ENCODE results near the gene FOXN1. TPM values are rescaled to one million over a fixed set of nuclear protein-coding genes. Genes with fewer than 3 reads are reported as not detected.

FOXN1 gene
- total and polyA plus RNA-seq, 2 of the 4 experiments (the other 2 are of a cell fraction), result not detected

DNA sequence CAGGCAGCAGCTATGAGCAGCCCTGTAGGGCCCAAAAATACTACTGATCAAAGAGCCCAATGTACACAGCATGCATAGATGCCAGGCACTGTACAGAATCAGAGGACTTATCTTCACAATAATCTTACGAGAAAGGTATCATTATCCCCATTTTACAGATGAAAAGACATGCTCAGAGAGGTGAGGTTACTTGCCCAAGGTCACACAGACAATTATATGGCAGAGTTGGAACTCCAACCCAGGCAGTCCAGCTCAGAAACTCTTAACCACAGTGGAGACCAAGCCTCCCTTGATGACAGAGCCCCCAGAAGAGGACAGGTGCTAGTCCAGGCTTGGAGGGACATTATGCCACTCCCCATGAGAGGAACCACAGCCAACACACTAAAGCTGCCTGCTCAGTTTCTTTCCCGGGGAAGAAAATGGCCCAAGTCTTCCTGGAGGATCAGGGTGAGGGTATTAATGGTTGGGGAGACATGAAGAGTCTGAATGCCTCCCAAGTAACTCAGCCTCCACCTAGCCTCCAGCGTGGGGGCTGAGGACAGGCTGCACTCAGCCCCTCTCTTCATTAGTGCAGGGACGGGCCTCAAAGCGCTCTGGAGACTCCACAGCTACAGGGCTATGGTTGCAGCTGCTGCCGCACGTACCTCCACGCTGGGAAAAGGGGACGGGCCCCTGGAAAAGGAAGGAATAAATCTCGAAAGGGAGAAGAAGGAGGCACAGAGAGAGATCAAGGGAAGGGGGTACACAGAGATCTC is 45.5 kb downstream of the FOXN1 start:
- Histone ChIP-seq H4K20me1 (ENCODE audit: insufficient read depth, low read length) (peaks cover 13% of the 10 kb centered on the region), H2BK20ac (ENCODE audit: low read depth, low read length) (no peak overlapping the region), H3K4me2 (ENCODE audit: low read depth, low read length) (peak overlapping the region; percentile 99), H2AK5ac (ENCODE audit: low read depth, low read length) (peak overlapping the region; percentile 37; the same call in 1 of the 2 replicates), H3K27ac (ENCODE audit: insufficient read depth, low read length) (peak overlapping the region; percentile 7; the same call in 1 of the 2 replicates), H2BK5ac (ENCODE audit: low read depth, low read length, poor library complexity, severe bottlenecking) (no peak overlapping the region), H2BK120ac (ENCODE audit: low read depth, low read length) (no peak overlapping the region), H3K9me1 (ENCODE audit: insufficient read depth, low read length) (peaks cover 10% of the 10 kb centered on the region; the same call in 1 of the 2 replicates), H2AK9ac (replicated peaks; ENCODE audit: low read depth, low read length, poor library complexity) (peak overlapping the region; percentile 84), H3K4me1 (ENCODE audit: control insufficient read depth, insufficient read depth, low read length) (peaks cover 6% of the 10 kb centered on the region), H3K4ac (ENCODE audit: low read depth, low read length) (peak overlapping the region; percentile 63), H3K18ac (ENCODE audit: low read depth, low read length) (no peak overlapping the region), H3K79me1 (ENCODE audit: low read depth in 1 of 2, low read length in 2 of 2) (peaks cover 14 to 27% of the 10 kb centered on the region in 2 experiments), H3K14ac (replicated peaks; ENCODE audit: low read depth, low read length) (peak overlapping the region; percentile 83), H3K36me3 (ENCODE audit: control insufficient read depth, insufficient read depth, low read length) (peaks cover 28% of the 10 kb centered on the region), H3K4me3 (ENCODE audit: insufficient read depth, low read depth, low read length) (peak overlapping the region; percentile 81), H4K5ac (ENCODE audit: low read depth, low read length) (no peak overlapping the region), H2AFZ (replicated peaks; ENCODE audit: low read length, poor library complexity) (peak overlapping the region; percentile 94), H3K9me3 (ENCODE audit: control insufficient read depth, insufficient read depth, low read length) (no peaks in the 10 kb centered on the region), H2BK15ac (ENCODE audit: low read depth, low read length) (no peak overlapping the region), H3K9ac (ENCODE audit: low read depth, low read length) (peak overlapping the region; percentile 70), H3K27me3 (ENCODE audit: control insufficient read depth, insufficient read depth, low read length) (no peaks in the 10 kb centered on the region), H4K8ac (ENCODE audit: low read depth in 2 of 2, low read length in 2 of 2) (peak overlapping the region in 1 of 2 experiments; percentile 34; a peak in 1 of 4 replicates), H3K23ac (ENCODE audit: low read depth, low read length) (peak overlapping the region; percentile 79), H4K91ac (ENCODE audit: insufficient read depth, low read depth, low read length) (no peak overlapping the region), H3K56ac (ENCODE audit: extremely low read depth, insufficient read depth, low read length) (peak overlapping the region; percentile 41)
- TF ChIP-seq MAFK (IDR thresholded peaks at IDR 0.05; ENCODE audit: low read depth, low read length) (no peak), NFE2L2 (IDR thresholded peaks at IDR 0.05; ENCODE audit: low read depth, low read length) (no peak), MXI1 (IDR thresholded peaks at IDR 0.05; ENCODE audit: borderline replicate concordance, low read depth, low read length) (0 out of 2 replicates have a peak, but pooled peaks have one; percentile 24)
- no peak for DNase-seq
- CTCF ChIA-PET, result interaction anchor here (0.5 to 1.7 kb wide), 2 partner anchors 8 to 20 kb away, joined by 4 to 6 read pairs; partner anchors contain the start of gene PIGS
- dilution Hi-C loops (cut with HindIII; ENCODE audit: low sequenced_read_pairs, unreplicated experiment), result no loop called here
- in situ Hi-C loops (cut with MboI; ENCODE audit: low sequenced_read_pairs), result no loop called here
- no TSS peak for BruUV-seq (replicated peaks)
- POLR2A ChIA-PET (ENCODE audit: unreplicated experiment), result no interaction called here
- WGBS, 2 experiments (ENCODE audit: extremely low coverage in 2 of 2, insufficient read length in 1 of 2), result no CpG with 5 or more reads among the region's 10 CpGs
- intact Hi-C loops (cut with micrococcal nuclease), result no loop called here
- peak; percentile 32 for ATAC-seq (ENCODE audit: low read depth)
